AG10803 (cell line): ENCODE data around the gene FBXW8.

Source experiments
- DNase-seq: peaks from one replicate; pipeline ENCODE4 v3.0.0; 2010; ENCODE audit warnings: low read depth
- H3K4me3 ChIP-seq: 2 replicates; pipeline ENCODE4 v1.5.1; 2011; ENCODE audit warnings: mild to moderate bottlenecking, low read length, control low read depth
- TF ChIP-seq, protein P1 (sequence below): conservative IDR thresholded peaks from 2 replicates; pipeline ENCODE4 v1.5.1; 2011; ENCODE audit warnings: mild to moderate bottlenecking, low read length, control low read depth, inconsistent platforms

FBXW8 gene

GRCh38 chr12:116924558-116925453 lies 14.1 kb downstream of the FBXW8 start:
- TF ChIP-seq, protein P1, sequence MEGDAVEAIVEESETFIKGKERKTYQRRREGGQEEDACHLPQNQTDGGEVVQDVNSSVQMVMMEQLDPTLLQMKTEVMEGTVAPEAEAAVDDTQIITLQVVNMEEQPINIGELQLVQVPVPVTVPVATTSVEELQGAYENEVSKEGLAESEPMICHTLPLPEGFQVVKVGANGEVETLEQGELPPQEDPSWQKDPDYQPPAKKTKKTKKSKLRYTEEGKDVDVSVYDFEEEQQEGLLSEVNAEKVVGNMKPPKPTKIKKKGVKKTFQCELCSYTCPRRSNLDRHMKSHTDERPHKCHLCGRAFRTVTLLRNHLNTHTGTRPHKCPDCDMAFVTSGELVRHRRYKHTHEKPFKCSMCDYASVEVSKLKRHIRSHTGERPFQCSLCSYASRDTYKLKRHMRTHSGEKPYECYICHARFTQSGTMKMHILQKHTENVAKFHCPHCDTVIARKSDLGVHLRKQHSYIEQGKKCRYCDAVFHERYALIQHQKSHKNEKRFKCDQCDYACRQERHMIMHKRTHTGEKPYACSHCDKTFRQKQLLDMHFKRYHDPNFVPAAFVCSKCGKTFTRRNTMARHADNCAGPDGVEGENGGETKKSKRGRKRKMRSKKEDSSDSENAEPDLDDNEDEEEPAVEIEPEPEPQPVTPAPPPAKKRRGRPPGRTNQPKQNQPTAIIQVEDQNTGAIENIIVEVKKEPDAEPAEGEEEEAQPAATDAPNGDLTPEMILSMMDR = no peak
- no peak overlapping the region for H3K4me3 ChIP-seq
- DNase-seq = peak; percentile 74

GRCh38 chr12:116926283-116927243 lies 15.8 kb downstream of the FBXW8 start:
- DNase-seq = no peak
- TF ChIP-seq, protein P1 = no peak
- H3K4me3 ChIP-seq = no peak overlapping the region

DNA sequence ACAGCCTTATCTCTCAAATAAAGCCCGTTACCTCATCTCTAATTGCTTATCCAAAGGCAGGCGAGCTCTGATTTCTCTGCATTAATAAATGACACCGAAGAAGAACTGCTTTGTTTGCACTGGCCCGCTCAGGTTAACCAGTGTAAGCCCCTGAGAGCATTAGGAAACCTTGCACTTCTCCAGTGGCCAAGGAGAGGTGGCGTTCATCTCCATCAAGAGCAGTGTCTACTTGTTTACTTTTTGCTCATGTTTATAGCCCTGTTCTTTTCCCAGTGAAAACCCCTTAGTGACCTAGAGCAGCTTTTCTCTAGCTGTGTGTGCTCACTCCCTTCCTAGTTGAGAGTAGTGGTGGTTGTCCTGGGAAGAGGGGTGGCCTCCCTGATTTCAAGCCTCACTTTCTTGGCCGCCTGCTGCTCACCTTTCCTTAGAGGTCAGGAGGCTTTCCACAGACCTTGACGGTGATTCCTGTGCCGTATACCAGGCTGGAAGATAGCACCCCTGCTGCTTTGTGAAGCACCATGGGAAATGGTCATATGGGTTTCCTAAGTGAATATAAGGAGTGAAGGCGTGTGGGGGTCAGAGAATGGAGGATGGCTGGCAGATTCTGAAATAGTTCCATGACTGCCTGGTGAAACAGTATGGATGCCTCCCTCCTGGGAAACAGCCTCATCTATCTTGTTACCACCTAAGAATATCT lies 16.6 kb downstream of the FBXW8 start:
- no peak overlapping the region for H3K4me3 ChIP-seq
- no peak for DNase-seq
- TF ChIP-seq, protein P1 = no peak

GRCh38 chr12:116928504-116928903 lies 17.8 kb downstream of the FBXW8 start:
- no peak overlapping the region for H3K4me3 ChIP-seq
- DNase-seq = no peak
- TF ChIP-seq, protein P1 = no peak

DNA sequence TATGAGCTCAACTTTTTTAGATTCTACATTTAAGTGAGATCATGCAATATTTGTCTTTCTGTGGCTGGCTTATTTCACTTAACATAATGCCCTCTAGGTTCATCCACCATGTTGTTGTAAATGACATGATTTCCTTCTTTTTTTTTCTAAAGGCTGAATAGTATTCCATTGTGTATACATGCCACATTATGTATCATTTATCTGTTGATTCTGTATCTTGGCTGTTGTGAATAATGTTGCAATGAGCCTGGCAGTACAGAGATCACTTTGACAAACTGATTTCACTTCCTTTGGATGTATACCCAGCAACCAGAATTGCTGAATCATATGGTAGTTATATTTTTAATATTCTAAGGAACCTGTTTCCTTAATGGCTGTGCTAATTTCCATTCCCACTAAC lies 19.1 kb downstream of the FBXW8 start:
- no peak for DNase-seq
- H3K4me3 ChIP-seq = no peak overlapping the region
- TF ChIP-seq, protein P1 = no peak

GRCh38 chr12:116931665-116932064 lies 20.9 kb downstream of the FBXW8 start:
- H3K4me3 ChIP-seq = no peak overlapping the region
- DNase-seq = no peak
- TF ChIP-seq, protein P1 = no peak
